CD4-positive, alpha-beta T cell (primary cell): ENCODE data around the gene EP300. TPM values are rescaled to one million over a fixed set of nuclear protein-coding genes. Genes with fewer than 3 reads are reported as not detected.
"Not testable (repeated sequence)": the region's sequence is repeated elsewhere in the genome, so short reads cannot be mapped to it uniquely, and the experiment has no call there.

Experiments used
- ATAC-seq: fragments of 200-7000 bp; cut with Tn5 transposase; one replicate; pipeline ENCODE4 v1.10.0; 2022; ENCODE audit warnings: mild to moderate bottlenecking; ENCODE audit not compliant: poor library complexity
- CTCF ChIA-PET: fragments of 350-600 bp; sonication (Branson Sonifier 250); formaldehyde crosslinking; loops from one replicate; lab custom pipeline; 2021; ENCODE audit warnings: antibody characterized with exemption, inconsistent platforms; lab: Charles Lee
- POLR2A ChIA-PET: fragments of 350-600 bp; sonication (Branson Sonifier 250); formaldehyde crosslinking; loops from one replicate; lab custom pipeline; 2021; ENCODE audit warnings: antibody characterized with exemption, inconsistent platforms; lab: Charles Lee
- DNase-seq, 14 experiments: peaks; one replicate each; pipeline ENCODE4 v3.0.0-alpha.2; 2013 to 2020; ENCODE audit warnings: mixed read lengths in 2 of 14
- H3K27ac ChIP-seq, 2 donors: one replicate each; pipeline versions ENCODE4 v1.5.1 to v1.7.0; 2013; ENCODE audit warnings: low read length in 2 of 2, low read depth in 1 of 2, mild to moderate bottlenecking in 1 of 2
- H3K27me3 ChIP-seq, 2 experiments: 1 replicate in 1 of 2; 2 replicates in 1 of 2; pipeline versions ENCODE4 v1.6.1 to v1.7.0; 2013; ENCODE audit warnings: low read length in 2 of 2, control low read depth in 1 of 2, mild to moderate bottlenecking in 1 of 2, moderate library complexity in 1 of 2; ENCODE audit not compliant: insufficient read depth in 2 of 2, control insufficient read depth in 1 of 2
- H3K36me3 ChIP-seq: one replicate; pipeline ENCODE4 v1.6.1; 2013; ENCODE audit warnings: low read length, control low read depth; ENCODE audit not compliant: insufficient read depth
- H3K4me1 ChIP-seq: one replicate; pipeline ENCODE4 v1.6.1; 2013; ENCODE audit warnings: low read length, control low read depth; ENCODE audit not compliant: insufficient read depth
- H3K4me3 ChIP-seq: one replicate; pipeline ENCODE4 v1.5.1; 2013; ENCODE audit warnings: mild to moderate bottlenecking, low read length, moderate library complexity
- H3K9me3 ChIP-seq, 2 experiments: 1 replicate in 1 of 2; 2 replicates in 1 of 2; pipeline versions ENCODE4 v1.6.1 to v1.7.0; 2013; ENCODE audit warnings: low read length in 2 of 2, mild to moderate bottlenecking in 2 of 2, control low read depth in 1 of 2, moderate library complexity in 1 of 2; ENCODE audit not compliant: control insufficient read depth in 1 of 2, insufficient read depth in 1 of 2
- H3K27ac Mint-ChIP-seq: one replicate; pipeline ENCODE4 v1.8.0; 2020; ENCODE audit warnings: mixed read lengths
- H3K27me3 Mint-ChIP-seq: one replicate; pipeline ENCODE4 v1.8.0; 2021; ENCODE audit warnings: mixed read lengths
- H3K36me3 Mint-ChIP-seq: one replicate; pipeline ENCODE4 v1.8.0; 2021; ENCODE audit warnings: low read depth, mixed read lengths
- H3K4me1 Mint-ChIP-seq: one replicate; pipeline ENCODE4 v1.8.0; 2021; ENCODE audit warnings: low read depth, mixed read lengths
- H3K4me3 Mint-ChIP-seq: one replicate; pipeline ENCODE4 v1.8.0; 2020; ENCODE audit warnings: mild to moderate bottlenecking, mixed read lengths
- H3K9me3 Mint-ChIP-seq: one replicate; pipeline ENCODE4 v1.8.0; 2020; ENCODE audit warnings: mixed read lengths
- CTCF ChIP-seq: fragments of 200-600 bp; IDR thresholded peaks from one replicate; pipeline ENCODE4 v1.8.0; 2022; ENCODE audit warnings: antibody characterized with exemption, mild to moderate bottlenecking
- intact Hi-C, 2 experiments: fragments of 100-400 bp; cut with DNase I in 1 of 2; cut with micrococcal nuclease in 1 of 2; formaldehyde crosslinking; loops; one replicate each; pipeline versions ENCODE4 v1.15.1 to v1.9.0; 2023 to 2025; cut with DNase I, micrococcal nuclease
- total RNA-seq, 174 experiments: library from RNA in 2 of 174; stranded (reverse) in 2 of 174; gene quantifications; one replicate each; pipeline ENCODE4 v1.2.3 and lab custom pipeline; 2021 to 2026

The EP300 gene
- total RNA-seq, 2 experiments from 2014 or later = 126 to 134 TPM

GRCh38 chr22:41128606-41129005, 36.2 kb downstream of the EP300 start:
- ChIA-PET POLR2A (no interaction called here), CTCF (no interaction called here)
- no peak for DNase-seq
- intact Hi-C loops = loop anchor here in 1 of 2 experiments (5.0 kb wide), 1 partner anchor 36 kb away; the partner anchor contains the start of gene EP300
- no peak for TF ChIP-seq CTCF
- no peaks in the 10 kb centered on the region for H3K27me3 ChIP-seq
- no peak overlapping the region for H3K4me3 ChIP-seq
- no peak overlapping the region for H3K27ac Mint-ChIP-seq
- no peaks in the 10 kb centered on the region for H3K27me3 Mint-ChIP-seq
- H3K9me3 Mint-ChIP-seq = no peaks in the 10 kb centered on the region
- H3K4me1 ChIP-seq = no peaks in the 10 kb centered on the region
- ATAC-seq = no peak
- peaks cover 81% of the 10 kb centered on the region for H3K36me3 Mint-ChIP-seq
- no peaks in the 10 kb centered on the region for H3K9me3 ChIP-seq
- H3K4me1 Mint-ChIP-seq = peaks cover 11% of the 10 kb centered on the region
- no peak overlapping the region for H3K4me3 Mint-ChIP-seq
- H3K27ac ChIP-seq = no peak overlapping the region
- H3K36me3 ChIP-seq = peaks cover 73% of the 10 kb centered on the region

- intact Hi-C loops = no loop called here
- Histone ChIP-seq H3K36me3 (peaks cover 91% of the 10 kb centered on the region), H3K4me3 (no peak overlapping the region), H3K4me1 (no peaks in the 10 kb centered on the region), H3K27ac (no peak overlapping the region), H3K9me3 (no peaks in the 10 kb centered on the region), H3K27me3 (no peaks in the 10 kb centered on the region)
- DNase-seq = no peak
- no peak for ATAC-seq
- Mint-ChIP-seq H3K27me3 (no peaks in the 10 kb centered on the region), H3K4me3 (no peak overlapping the region), H3K27ac (no peak overlapping the region), H3K9me3 (no peaks in the 10 kb centered on the region), H3K36me3 (peaks cover 95% of the 10 kb centered on the region), H3K4me1 (peaks cover 9% of the 10 kb centered on the region)
- ChIA-PET POLR2A (interaction anchor here (1.7 kb wide), 1 partner anchor 40 kb away, joined by 4 read pairs; the partner anchor contains the start of gene EP300), CTCF (no interaction called here)
- no peak for TF ChIP-seq CTCF
These were observed 40.2 kb downstream of the EP300 start for GRCh38 chr22:41132550-41132949.

GRCh38 chr22:41140365-41140957, 48.1 kb downstream of the EP300 start:
- no peak for TF ChIP-seq CTCF
- H3K4me3 Mint-ChIP-seq = no peak overlapping the region
- no peak overlapping the region for H3K27ac Mint-ChIP-seq
- H3K27me3 Mint-ChIP-seq = no peaks in the 10 kb centered on the region
- Histone ChIP-seq H3K4me1 (no peaks in the 10 kb centered on the region), H3K27me3 (no peaks in the 10 kb centered on the region), H3K27ac (no peak overlapping the region), H3K9me3 (no peaks in the 10 kb centered on the region), H3K4me3 (no peak overlapping the region), H3K36me3 (peaks cover 99% of the 10 kb centered on the region)
- no peak for DNase-seq
- POLR2A ChIA-PET = no interaction called here
- H3K36me3 Mint-ChIP-seq = peaks cover 98% of the 10 kb centered on the region
- CTCF ChIA-PET = no interaction called here
- no peaks in the 10 kb centered on the region for H3K9me3 Mint-ChIP-seq
- no peak for ATAC-seq
- peaks cover 1% of the 10 kb centered on the region for H3K4me1 Mint-ChIP-seq
- intact Hi-C loops = no loop called here

GRCh38 chr22:41145921-41146320, 53.5 kb downstream of the EP300 start:
- H3K9me3 Mint-ChIP-seq, intact Hi-C loops, H3K4me3 ChIP-seq, H3K4me1 ChIP-seq, CTCF ChIA-PET, H3K4me3 Mint-ChIP-seq, H3K27me3 Mint-ChIP-seq, H3K9me3 ChIP-seq, DNase-seq, H3K27ac Mint-ChIP-seq, H3K27ac ChIP-seq, H3K27me3 ChIP-seq, ATAC-seq, H3K4me1 Mint-ChIP-seq: not testable (repeated sequence)
- POLR2A ChIA-PET = interaction anchor here (0.9 kb wide), 1 partner anchor 49 kb away, joined by 3 read pairs; no protein-coding TSS in a partner anchor
- peaks cover 93% of the 10 kb centered on the region for H3K36me3 ChIP-seq
- H3K36me3 Mint-ChIP-seq = peaks cover 95% of the 10 kb centered on the region
